Endothelial cell (in vitro differentiated cells): ENCODE results near the gene DPYSL4. TPM values are rescaled to one million over a fixed set of nuclear protein-coding genes. Genes with fewer than 3 reads are reported as not detected.

Experiments used
- DNase-seq: peaks from one replicate; pipeline ENCODE4 v3.0.0; 2021; ENCODE audit warnings: low spot score
- H3K27ac Mint-ChIP-seq: one replicate; pipeline ENCODE4 v1.8.0; 2021; ENCODE audit warnings: mixed read lengths, inconsistent platforms; ENCODE audit not compliant: unreplicated experiment
- H3K27me3 Mint-ChIP-seq: one replicate; pipeline ENCODE4 v1.8.0; 2021; ENCODE audit warnings: mild to moderate bottlenecking, moderate library complexity, mixed read lengths, inconsistent platforms; ENCODE audit not compliant: unreplicated experiment
- H3K36me3 Mint-ChIP-seq: one replicate; pipeline ENCODE4 v1.8.0; 2021; ENCODE audit warnings: mild to moderate bottlenecking, low read depth, mixed read lengths, inconsistent platforms; ENCODE audit not compliant: unreplicated experiment
- H3K4me1 Mint-ChIP-seq: one replicate; pipeline ENCODE4 v1.8.0; 2021; ENCODE audit warnings: mild to moderate bottlenecking, mixed read lengths, inconsistent platforms; ENCODE audit not compliant: unreplicated experiment
- H3K4me3 Mint-ChIP-seq: one replicate; pipeline ENCODE4 v1.8.0; 2021; ENCODE audit warnings: mild to moderate bottlenecking, mixed read lengths, inconsistent platforms; ENCODE audit not compliant: unreplicated experiment
- H3K9me3 Mint-ChIP-seq: one replicate; pipeline ENCODE4 v1.8.0; 2021; ENCODE audit warnings: mixed read lengths, inconsistent platforms; ENCODE audit not compliant: unreplicated experiment
- CTCF ChIP-seq: fragments of 200-600 bp; sonication (generic); IDR thresholded peaks from one replicate; pipeline ENCODE4 v1.5.0; 2021; ENCODE audit warnings: antibody characterized with exemption; ENCODE audit not compliant: unreplicated experiment
- total RNA-seq: library from RNA; stranded (reverse); fragmentation: NEBNext Ultra II Directional; extraction: Animal tissue kit (Norgen Biotek cat#: 25700); gene quantifications from one replicate; pipeline ENCODE4 v1.2.1, GENCODE V29; 2021; ENCODE audit not compliant: unreplicated experiment

The DPYSL4 gene
- total RNA-seq, 1 donor from 2014 or later: 15.0 TPM

GRCh38 chr10:132228616-132229015, 41.9 kb downstream of the DPYSL4 start:
- peaks cover 15% of the 10 kb centered on the region for H3K4me1 Mint-ChIP-seq
- TF ChIP-seq CTCF: no peak
- no peak overlapping the region for H3K27ac Mint-ChIP-seq
- H3K27me3 Mint-ChIP-seq: peaks cover 18% of the 10 kb centered on the region
- no peaks in the 10 kb centered on the region for H3K9me3 Mint-ChIP-seq
- peaks cover 10% of the 10 kb centered on the region for H3K36me3 Mint-ChIP-seq
- H3K4me3 Mint-ChIP-seq: no peak overlapping the region
- DNase-seq: no peak

GRCh38 chr10:132229096-132229495, 42.3 kb downstream of the DPYSL4 start:
- Mint-ChIP-seq H3K27ac (no peak overlapping the region), H3K27me3 (peaks cover 18% of the 10 kb centered on the region), H3K4me1 (peaks cover 15% of the 10 kb centered on the region), H3K9me3 (no peaks in the 10 kb centered on the region), H3K36me3 (peaks cover 10% of the 10 kb centered on the region), H3K4me3 (no peak overlapping the region)
- DNase-seq: no peak
- no peak for TF ChIP-seq CTCF

- no peak overlapping the region for H3K4me3 Mint-ChIP-seq
These were observed 43.2 kb downstream of the DPYSL4 start for GRCh38 chr10:132229834-132230556.

GRCh38 chr10:132230557-132231210, 43.9 kb downstream of the DPYSL4 start:
- peaks cover 10% of the 10 kb centered on the region for H3K36me3 Mint-ChIP-seq
- no peaks in the 10 kb centered on the region for H3K9me3 Mint-ChIP-seq
- H3K4me1 Mint-ChIP-seq: peaks cover 15% of the 10 kb centered on the region
- peaks cover 16% of the 10 kb centered on the region for H3K27me3 Mint-ChIP-seq
- no peak for DNase-seq
- no peak for TF ChIP-seq CTCF
- H3K4me3 Mint-ChIP-seq: no peak overlapping the region
- H3K27ac Mint-ChIP-seq: no peak overlapping the region

More at GRCh38 chr10:132229834-132230556, 43.2 kb downstream of the DPYSL4 start:
- Mint-ChIP-seq H3K27me3 (peaks cover 18% of the 10 kb centered on the region), H3K36me3 (peaks cover 10% of the 10 kb centered on the region), H3K4me1 (peaks cover 15% of the 10 kb centered on the region), H3K9me3 (no peaks in the 10 kb centered on the region), H3K27ac (no peak overlapping the region)
- TF ChIP-seq CTCF: no peak
- no peak for DNase-seq

GRCh38 chr10:132231656-132232022, 44.9 kb downstream of the DPYSL4 start:
- Mint-ChIP-seq H3K4me1 (peaks cover 15% of the 10 kb centered on the region), H3K27me3 (peaks cover 16% of the 10 kb centered on the region), H3K36me3 (peaks cover 10% of the 10 kb centered on the region), H3K9me3 (no peaks in the 10 kb centered on the region), H3K4me3 (peak overlapping the region; percentile 65), H3K27ac (no peak overlapping the region)
- no peak for TF ChIP-seq CTCF
- DNase-seq: no peak
